Activated naive CD8-positive, alpha-beta T cell (primary cell): Measurements from ENCODE around the gene LYRM7.
"Not testable (repeated sequence)": the region's sequence is repeated elsewhere in the genome, so short reads cannot be mapped to it uniquely, and the experiment has no call there.

Experiments used
- H3K27ac Mint-ChIP-seq: one replicate; pipeline ENCODE4 v1.8.0; 2021; ENCODE audit warnings: mixed read lengths
- H3K27me3 Mint-ChIP-seq: one replicate; pipeline ENCODE4 v1.8.0; 2021; ENCODE audit warnings: mixed read lengths
- H3K36me3 Mint-ChIP-seq: one replicate; pipeline ENCODE4 v1.8.0; 2021; ENCODE audit warnings: mixed read lengths
- H3K4me1 Mint-ChIP-seq: one replicate; pipeline ENCODE4 v1.8.0; 2021; ENCODE audit warnings: low read depth, mixed read lengths
- H3K4me3 Mint-ChIP-seq: one replicate; pipeline ENCODE4 v1.8.0; 2021; ENCODE audit warnings: mild to moderate bottlenecking, mixed read lengths
- H3K9me3 Mint-ChIP-seq: one replicate; pipeline ENCODE4 v1.8.0; 2021; ENCODE audit warnings: low read depth, mixed read lengths

LYRM7 gene

GRCh38 chr5:131164191-131165118 is 6.3 kb upstream of the LYRM7 start:
- peaks cover 11% of the 10 kb centered on the region for H3K36me3 Mint-ChIP-seq
- H3K9me3 Mint-ChIP-seq: no peaks in the 10 kb centered on the region
- H3K4me3 Mint-ChIP-seq: peak overlapping the region; percentile 99
- H3K4me1 Mint-ChIP-seq: peaks cover 50% of the 10 kb centered on the region
- H3K27me3 Mint-ChIP-seq: no peaks in the 10 kb centered on the region
- peak overlapping the region; percentile 99 for H3K27ac Mint-ChIP-seq

- H3K4me3 Mint-ChIP-seq: peak within 1 kb of the TSS; percentile 99
- H3K27ac Mint-ChIP-seq: peak within 1 kb of the TSS; percentile 99
- H3K36me3 Mint-ChIP-seq: peaks cover 10% of the 10 kb centered on the region
- H3K4me1 Mint-ChIP-seq: peaks cover 46% of the 10 kb centered on the region
- no peaks in the 10 kb centered on the region for H3K9me3 Mint-ChIP-seq
- no peaks in the 10 kb centered on the region for H3K27me3 Mint-ChIP-seq
These were observed 5.5 kb upstream of the LYRM7 start, which contains the start of gene HINT1 for GRCh38 chr5:131165119-131165727. Gene HINT1 (minus strand): TSS chr5:131165256. CDS start chr5:131165205, 51 bp downstream.

GRCh38 chr5:131167615-131168014 is 3.1 kb upstream of the LYRM7 start:
- Mint-ChIP-seq H3K4me3 (no peak overlapping the region), H3K9me3 (no peaks in the 10 kb centered on the region), H3K27ac (no peak overlapping the region), H3K4me1 (peaks cover 44% of the 10 kb centered on the region), H3K27me3 (no peaks in the 10 kb centered on the region), H3K36me3 (peaks cover 6% of the 10 kb centered on the region)

- Mint-ChIP-seq H3K36me3 (peaks cover 2% of the 10 kb centered on the region), H3K4me1 (peaks cover 47% of the 10 kb centered on the region), H3K27me3 (no peaks in the 10 kb centered on the region), H3K27ac (peak overlapping the region; percentile 91), H3K4me3 (peak overlapping the region; percentile 94), H3K9me3 (no peaks in the 10 kb centered on the region)
These were observed 769 bp upstream of the LYRM7 start for GRCh38 chr5:131169810-131170539.

GRCh38 chr5:131171276-131171810 is 599 bp downstream of the LYRM7 start:
- peaks cover 4% of the 10 kb centered on the region for H3K36me3 Mint-ChIP-seq
- H3K27me3 Mint-ChIP-seq: no peaks in the 10 kb centered on the region
- H3K27ac Mint-ChIP-seq: peak overlapping the region; percentile 91
- peaks cover 42% of the 10 kb centered on the region for H3K4me1 Mint-ChIP-seq
- no peaks in the 10 kb centered on the region for H3K9me3 Mint-ChIP-seq
- peak overlapping the region; percentile 94 for H3K4me3 Mint-ChIP-seq

GRCh38 chr5:131180407-131180806 is 9.7 kb downstream of the LYRM7 start:
- Mint-ChIP-seq H3K27ac (no peak overlapping the region), H3K9me3 (no peaks in the 10 kb centered on the region), H3K36me3 (peaks cover 14% of the 10 kb centered on the region), H3K4me3 (no peak overlapping the region), H3K4me1 (peaks cover 28% of the 10 kb centered on the region), H3K27me3 (no peaks in the 10 kb centered on the region)

- Mint-ChIP-seq H3K4me1 (peaks cover 14% of the 10 kb centered on the region), H3K9me3 (no peaks in the 10 kb centered on the region), H3K4me3 (no peak overlapping the region), H3K27ac (no peak overlapping the region), H3K36me3 (peaks cover 9% of the 10 kb centered on the region), H3K27me3 (no peaks in the 10 kb centered on the region)
These were observed 12.1 kb downstream of the LYRM7 start for GRCh38 chr5:131182839-131183238.

- H3K9me3 Mint-ChIP-seq: no peaks in the 10 kb centered on the region
- H3K4me3 Mint-ChIP-seq: no peak overlapping the region
- peaks cover 10% of the 10 kb centered on the region for H3K36me3 Mint-ChIP-seq
- no peak overlapping the region for H3K27ac Mint-ChIP-seq
- no peaks in the 10 kb centered on the region for H3K27me3 Mint-ChIP-seq
- H3K4me1 Mint-ChIP-seq: peaks cover 8% of the 10 kb centered on the region
These were observed 14.9 kb downstream of the LYRM7 start for GRCh38 chr5:131185523-131186104.

GRCh38 chr5:131186561-131187256 is 16.0 kb downstream of the LYRM7 start:
- Mint-ChIP-seq H3K4me1 (peaks cover 11% of the 10 kb centered on the region), H3K36me3 (peaks cover 10% of the 10 kb centered on the region), H3K4me3 (no peak overlapping the region), H3K27me3 (no peaks in the 10 kb centered on the region), H3K9me3 (no peaks in the 10 kb centered on the region), H3K27ac (no peak overlapping the region)

GRCh38 chr5:131193106-131193505 is 22.4 kb downstream of the LYRM7 start:
- Mint-ChIP-seq H3K36me3 (peaks cover 11% of the 10 kb centered on the region), H3K4me1 (peaks cover 22% of the 10 kb centered on the region), H3K9me3 (no peaks in the 10 kb centered on the region), H3K27me3 (no peaks in the 10 kb centered on the region), H3K27ac (peak overlapping the region; percentile 4), H3K4me3 (no peak overlapping the region)

- Mint-ChIP-seq H3K4me1 (peaks cover 24% of the 10 kb centered on the region), H3K36me3 (peaks cover 14% of the 10 kb centered on the region)
- H3K9me3 Mint-ChIP-seq, H3K4me3 Mint-ChIP-seq, H3K27me3 Mint-ChIP-seq, H3K27ac Mint-ChIP-seq: not testable (repeated sequence)
These were observed 23.2 kb downstream of the LYRM7 start for GRCh38 chr5:131193897-131194296.

- Mint-ChIP-seq H3K4me1 (peaks cover 24% of the 10 kb centered on the region), H3K27ac (no peak overlapping the region), H3K36me3 (peaks cover 10% of the 10 kb centered on the region), H3K9me3 (no peaks in the 10 kb centered on the region), H3K4me3 (no peak overlapping the region), H3K27me3 (no peaks in the 10 kb centered on the region)
These were observed 24.0 kb downstream of the LYRM7 start for GRCh38 chr5:131194725-131195124.

GRCh38 chr5:131195696-131196095 is 25.0 kb downstream of the LYRM7 start:
- Mint-ChIP-seq H3K27ac (no peak overlapping the region), H3K4me1 (peaks cover 24% of the 10 kb centered on the region), H3K4me3 (no peak overlapping the region), H3K9me3 (no peaks in the 10 kb centered on the region), H3K27me3 (no peaks in the 10 kb centered on the region), H3K36me3 (peaks cover 12% of the 10 kb centered on the region)

- H3K27ac Mint-ChIP-seq: no peak overlapping the region
- no peak overlapping the region for H3K4me3 Mint-ChIP-seq
- no peaks in the 10 kb centered on the region for H3K27me3 Mint-ChIP-seq
- no peaks in the 10 kb centered on the region for H3K9me3 Mint-ChIP-seq
- peaks cover 12% of the 10 kb centered on the region for H3K36me3 Mint-ChIP-seq
- peaks cover 24% of the 10 kb centered on the region for H3K4me1 Mint-ChIP-seq
These were observed 25.6 kb downstream of the LYRM7 start for GRCh38 chr5:131196331-131196730.
